H1 (cell line): ENCODE measurements around the gene JAG1. TPM values are rescaled to one million over a fixed set of nuclear protein-coding genes. Genes with fewer than 3 reads are reported as not detected.

Source experiments
- CTCF ChIA-PET: fragments of 300-600 bp; sonication (Branson Sonifier 250); formaldehyde crosslinking; loops from one replicate; lab custom pipeline; 2021; ENCODE audit not compliant: partially characterized antibody; lab: Charles Lee
- POLR2A ChIA-PET: fragments of 300-600 bp; sonication (Branson Sonifier 250); formaldehyde crosslinking; loops from one replicate; lab custom pipeline; 2021; ENCODE audit warnings: inconsistent platforms; ENCODE audit not compliant: partially characterized antibody; lab: Charles Lee
- DNase-seq, 2 experiments: peaks; one replicate each; pipeline versions ENCODE4 v3.0.0 to v3.0.0-alpha.2; 2010 to 2022; ENCODE audit warnings: low spot score in 2 of 2, low read depth in 1 of 2, mixed read lengths in 1 of 2
- FAIRE-seq: peaks from 2 replicates; lab custom pipeline; 2011; peaks lifted over from hg19 to GRCh38; lab: Jason Lieb, UNC
- H2AFZ ChIP-seq: 2 replicates; pipeline ENCODE4 v1.8.1; 2012; ENCODE audit warnings: low read length, inconsistent platforms
- H2AK5ac ChIP-seq: 2 replicates; pipeline ENCODE4 v1.6.1; 2013; ENCODE audit warnings: low read depth, low read length
- H2BK120ac ChIP-seq: replicated peaks from 2 replicates; pipeline ENCODE3; 2013; ENCODE audit warnings: low read depth, low read length, inconsistent platforms
- H2BK12ac ChIP-seq: 2 replicates; pipeline ENCODE4 v1.6.1; 2013; ENCODE audit warnings: low read depth, low read length
- H2BK15ac ChIP-seq: 2 replicates; pipeline ENCODE4 v1.6.1; 2013; ENCODE audit warnings: low read length
- H2BK20ac ChIP-seq: 2 replicates; pipeline ENCODE4 v1.6.1; 2013; ENCODE audit warnings: low read length
- H2BK5ac ChIP-seq: 2 replicates; pipeline ENCODE4 v1.6.1; 2013; ENCODE audit warnings: low read depth, low read length
- H3K14ac ChIP-seq: 2 replicates; pipeline ENCODE4 v1.6.1; 2013; ENCODE audit warnings: inconsistent platforms; ENCODE audit not compliant: insufficient read length
- H3K18ac ChIP-seq: 2 replicates; pipeline ENCODE4 v1.6.1; 2013; ENCODE audit warnings: low read length; ENCODE audit errors: extremely low read depth
- H3K23ac ChIP-seq: 2 replicates; pipeline ENCODE4 v1.6.1; 2013; ENCODE audit warnings: inconsistent platforms; ENCODE audit not compliant: insufficient read length
- H3K23me2 ChIP-seq: 2 replicates; pipeline ENCODE4 v1.6.1; 2013; ENCODE audit warnings: low read depth, low read length
- H3K27ac ChIP-seq: 2 replicates; pipeline ENCODE4 v1.6.1; 2011; ENCODE audit warnings: low read depth, low read length, inconsistent platforms
- H3K27me3 ChIP-seq, 4 experiments: replicated peaks in 1 of 4; 1 replicate in 1 of 4; 2 replicates in 3 of 4; pipeline versions ENCODE4 v1.6.1 to v1.8.1; 2011 to 2013; ENCODE audit warnings: low read length in 3 of 4, mild to moderate bottlenecking in 3 of 4, inconsistent platforms in 2 of 4, mixed read lengths in 2 of 4, moderate library complexity in 1 of 4; ENCODE audit not compliant: control insufficient read depth in 3 of 4, insufficient read depth in 3 of 4; ENCODE audit errors: extremely low read depth in 1 of 4
- H3K36me3 ChIP-seq, 4 experiments: 2 replicates each; pipeline versions ENCODE4 v1.6.1 to v1.8.1; 2011 to 2013; ENCODE audit warnings: mild to moderate bottlenecking in 4 of 4, low read length in 3 of 4, moderate library complexity in 2 of 4, control low read depth in 1 of 4, inconsistent platforms in 1 of 4; ENCODE audit not compliant: insufficient read depth in 4 of 4, control insufficient read depth in 2 of 4
- H3K4ac ChIP-seq: replicated peaks from 2 replicates; pipeline ENCODE3; 2013; ENCODE audit warnings: low read length, low read depth, mixed read lengths, inconsistent platforms; ENCODE audit not compliant: insufficient read length
- H3K4me1 ChIP-seq, 4 experiments: replicated peaks in 1 of 4; 1 replicate in 1 of 4; 2 replicates in 3 of 4; pipeline versions ENCODE4 v1.6.1 to v1.8.1; 2011 to 2013; ENCODE audit warnings: low read length in 3 of 4, inconsistent platforms in 2 of 4, mixed read lengths in 1 of 4; ENCODE audit not compliant: insufficient read depth in 4 of 4, control insufficient read depth in 3 of 4
- H3K4me2 ChIP-seq, 2 experiments: 2 replicates each; pipeline versions ENCODE4 v1.6.1 to v1.8.1; 2011 to 2013; ENCODE audit warnings: low read depth in 2 of 2, low read length in 2 of 2, control low read depth in 1 of 2, inconsistent platforms in 1 of 2, mild to moderate bottlenecking in 1 of 2; ENCODE audit not compliant: insufficient read depth in 1 of 2
- H3K4me3 ChIP-seq, 4 experiments: fragments of 200-600, 300-600 bp in 1 of 4; sonication (generic), shearing (Covaris generic), sonication (Bioruptor Twin) in 1 of 4; 2 replicates each; pipeline versions ENCODE4 v1.5.1 to v1.8.1; 2011 to 2016; ENCODE audit warnings: low read length in 4 of 4, low read depth in 3 of 4, control low read depth in 2 of 4, inconsistent platforms in 2 of 4, mild to moderate bottlenecking in 2 of 4, mixed read lengths in 1 of 4, moderate library complexity in 1 of 4; ENCODE audit not compliant: insufficient read depth in 2 of 4; ENCODE audit errors: extremely low read depth in 1 of 4
- H3K56ac ChIP-seq: replicated peaks from 2 replicates; pipeline ENCODE3; 2013; ENCODE audit warnings: low read depth, mild to moderate bottlenecking, mixed read lengths, low read length, inconsistent platforms; ENCODE audit not compliant: insufficient read length
- H3K79me1 ChIP-seq: 2 replicates; pipeline ENCODE4 v1.6.1; 2013; ENCODE audit warnings: low read depth, low read length, control low read depth
- H3K79me2 ChIP-seq, 2 experiments: 2 replicates each; pipeline versions ENCODE4 v1.6.1 to v1.8.1; 2012 to 2013; ENCODE audit warnings: low read length in 2 of 2, mild to moderate bottlenecking in 2 of 2, inconsistent platforms in 1 of 2; ENCODE audit not compliant: insufficient read depth in 2 of 2, control insufficient read depth in 1 of 2
- H3K9ac ChIP-seq, 4 experiments: replicated peaks in 1 of 4; 1 replicate in 1 of 4; 2 replicates in 3 of 4; pipeline versions ENCODE4 v1.6.1 to v1.8.1; 2011 to 2013; ENCODE audit warnings: low read depth in 3 of 4, low read length in 3 of 4, control low read depth in 2 of 4, mild to moderate bottlenecking in 2 of 4, moderate library complexity in 2 of 4, inconsistent platforms in 1 of 4; ENCODE audit errors: extremely low read depth in 1 of 4
- H3K9me3 ChIP-seq, 2 experiments: 2 replicates each; pipeline versions ENCODE4 v1.6.1 to v1.8.1; 2012 to 2013; ENCODE audit warnings: mild to moderate bottlenecking in 2 of 2, moderate library complexity in 2 of 2, control low read depth in 1 of 2, inconsistent platforms in 1 of 2, low read depth in 1 of 2, low read length in 1 of 2, mixed read lengths in 1 of 2; ENCODE audit not compliant: insufficient read depth in 2 of 2
- H4K20me1 ChIP-seq, 2 experiments: replicated peaks in 1 of 2; 2 replicates each; pipeline versions ENCODE3 to v1.8.1; 2011 to 2013; ENCODE audit warnings: inconsistent platforms in 2 of 2, low read length in 2 of 2, mild to moderate bottlenecking in 1 of 2; ENCODE audit not compliant: insufficient read depth in 2 of 2, control insufficient read depth in 1 of 2
- H4K5ac ChIP-seq: 2 replicates; pipeline ENCODE4 v1.6.1; 2013; ENCODE audit warnings: low read length, low read depth, mixed read lengths, inconsistent platforms; ENCODE audit not compliant: insufficient read length
- H4K8ac ChIP-seq: 2 replicates; pipeline ENCODE4 v1.8.0; 2013; ENCODE audit warnings: mild to moderate bottlenecking, moderate library complexity, low read length, inconsistent platforms; ENCODE audit not compliant: insufficient read depth; ENCODE audit errors: extremely low read depth
- H4K91ac ChIP-seq: replicated peaks from 2 replicates; pipeline ENCODE3; 2013; ENCODE audit warnings: low read length, mixed read lengths, inconsistent platforms; ENCODE audit not compliant: insufficient read length
- ATF3 ChIP-seq: IDR thresholded peaks from 2 replicates; pipeline ENCODE4 v1.6.1; 2011; ENCODE audit warnings: low read depth, mild to moderate bottlenecking, low read length; ENCODE audit not compliant: insufficient read depth
- BCL11A ChIP-seq, 2 experiments: IDR thresholded peaks; one replicate each; pipeline ENCODE4 v1.6.1; 2011; ENCODE audit warnings: low read depth in 2 of 2, low read length in 2 of 2, mild to moderate bottlenecking in 2 of 2
- CTBP2 ChIP-seq: IDR thresholded peaks from 2 replicates; pipeline ENCODE4 v1.7.0; 2011; ENCODE audit warnings: borderline replicate concordance, mild to moderate bottlenecking, moderate library complexity, mixed read lengths, low read length; ENCODE audit not compliant: insufficient read depth, insufficient read length
- RXRA ChIP-seq: IDR thresholded peaks from 2 replicates; pipeline ENCODE4 v1.6.1; 2011; ENCODE audit warnings: low read depth, mild to moderate bottlenecking, low read length, moderate library complexity; ENCODE audit not compliant: insufficient read depth
- SIRT6 ChIP-seq: IDR thresholded peaks from one replicate; pipeline ENCODE4 v1.7.1; 2012; ENCODE audit warnings: low read length, inconsistent platforms
- SUZ12 ChIP-seq: fragments of 200-600 bp; sonication (generic); IDR thresholded peaks from 2 replicates; pipeline ENCODE4 v1.6.1; 2012; ENCODE audit warnings: mild to moderate bottlenecking, inconsistent platforms, low read length, moderate library complexity, mixed read lengths
- TEAD4 ChIP-seq: IDR thresholded peaks from 2 replicates; pipeline ENCODE4 v1.6.1; 2012; ENCODE audit warnings: low read depth, low read length, inconsistent platforms, mixed read lengths
- WGBS, 2 experiments: shearing (Covaris generic) in 1 of 2; methylation state at CpG; one replicate each; pipeline versions ENCODE4 v1.1.6 to v1.1.7; 2013 to 2015; ENCODE audit warnings: low lambda C conversion rate in 2 of 2, mixed read lengths in 2 of 2, inconsistent platforms in 1 of 2, low coverage in 1 of 2, missing lambda C conversion rate in 1 of 2; ENCODE audit not compliant: insufficient replicate concordance in 2 of 2, insufficient coverage in 1 of 2, insufficient read length in 1 of 2; ENCODE audit errors: extremely low coverage in 1 of 2, missing lambda C conversion rate in 1 of 2; 5-methylcytosine and 5-hydroxymethylcytosine counted together
- polyA plus RNA-seq, 7 experiments: library from polyadenylated mRNA; depleted of rRNA in 3 of 7; stranded (reverse) in 5 of 7; unstranded in 2 of 7; fragments of >200 nt in 5 of 7; fragments of 200-250 nt in 2 of 7; gene quantifications; 1 replicate in 5 of 7; 2 replicates in 1 of 7; 4 replicates in 1 of 7; pipeline versions ENCODE4 v1.2.1 to v1.2.3, GENCODE V29; 2011 to 2013; ENCODE audit warnings: missing spikeins in 2 of 7, mixed read lengths in 2 of 7
- total RNA-seq: library from RNA; stranded (reverse); fragmentation: NEBNext Ultra II Directional; extraction: Animal tissue kit (Norgen Biotek cat#: 25700); gene quantifications from 2 replicates; pipeline ENCODE4 v1.2.1, GENCODE V29; 2021

Gene JAG1
- total and polyA plus RNA-seq, 2 of the 8 experiments (the other 6 are each of a cell fraction or from before 2014, with no cell fraction given) = 13.5 to 27.3 TPM

DNA sequence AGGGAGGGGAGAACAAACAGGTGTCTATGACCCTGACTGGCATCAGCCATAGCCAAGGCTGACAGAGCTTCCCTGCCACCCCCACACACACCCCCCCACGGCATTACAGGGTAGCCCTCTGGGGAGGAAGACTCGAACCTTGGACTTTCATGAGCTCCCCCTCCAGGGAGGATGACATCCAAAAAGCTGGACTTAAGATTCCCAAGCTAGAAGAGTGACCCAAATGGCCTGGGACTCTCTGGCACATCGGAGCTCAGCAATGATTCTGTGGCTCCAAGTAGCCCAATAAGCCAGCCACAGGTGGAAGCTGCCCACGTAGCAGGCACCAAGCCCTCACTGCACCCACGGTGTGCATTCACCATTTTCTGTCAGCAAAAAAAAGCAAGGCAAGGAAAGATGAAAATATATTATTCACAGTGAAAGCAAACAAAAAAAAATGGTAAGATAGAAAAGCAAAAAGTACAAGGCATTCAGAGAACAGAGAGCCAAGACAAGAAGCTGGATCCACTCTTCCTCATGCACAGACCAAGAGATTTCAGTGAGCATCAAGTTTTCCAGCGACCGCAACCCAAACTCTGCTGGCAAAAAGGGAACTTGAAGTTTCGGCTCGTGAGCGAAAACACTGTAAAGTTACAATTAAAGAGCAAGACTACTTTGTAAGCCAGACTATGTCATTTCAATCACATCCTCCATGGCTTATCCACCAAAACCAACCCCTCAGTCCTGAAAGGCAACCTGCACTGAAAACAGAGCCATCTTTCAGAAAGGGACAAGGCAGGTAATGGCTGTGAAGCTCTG is 10.9 kb downstream of the JAG1 start:
- Histone ChIP-seq H2AK5ac (peak overlapping the region; percentile 84; the same call in 1 of the 2 replicates), H3K4me3 (no peak overlapping the region), H3K4me2 (peak overlapping the region in 1 of 2 experiments; percentile 72; a peak in 3 of 4 replicates), H3K23ac (no peak overlapping the region), H4K5ac (no peak overlapping the region), H4K8ac (no peak overlapping the region), H2BK5ac (no peak overlapping the region), H2BK12ac (peak overlapping the region; percentile 82; the same call in 1 of the 2 replicates), H3K79me2 (peaks cover 25 to 94% of the 10 kb centered on the region in 2 experiments), H3K27ac (no peak overlapping the region), H3K9me3 (no peaks in the 10 kb centered on the region; a peak in 1 of 4 replicates), H3K56ac (no peak overlapping the region), H3K4me1 (peaks cover 23 to 44% (median 39%) of the 10 kb centered on the region in 4 experiments), H3K79me1 (peaks cover 27% of the 10 kb centered on the region), H4K91ac (no peak overlapping the region), H2BK120ac (peak overlapping the region; percentile 13), H3K4ac (peak overlapping the region; percentile 55), H3K9ac (0 out of 7 replicates have a peak overlapping the region, but pooled peaks of 1 of the 4 experiments have one; percentile 10), H3K14ac (no peak overlapping the region), H2BK15ac (no peak overlapping the region), H2BK20ac (peak overlapping the region; percentile 80; the same call in 1 of the 2 replicates), H3K23me2 (no peaks in the 10 kb centered on the region; the same call in 1 of the 2 replicates), H3K36me3 (peaks cover 11 to 61% (median 36%) of the 10 kb centered on the region in 4 experiments; a peak in 7 of 8 replicates), H4K20me1 (peaks cover 6 to 30% of the 10 kb centered on the region in 2 experiments), H2AFZ (no peak overlapping the region), H3K18ac (peak overlapping the region; percentile 13), H3K27me3 (no peaks in the 10 kb centered on the region)
- DNase-seq (no peak), FAIRE-seq (no peak)
- ChIA-PET POLR2A (interaction anchor here (0.6 to 2.0 kb wide), 5 partner anchors 9 to 883 kb away, joined by 3 to 8 read pairs (median 3); partner anchors contain the start of gene JAG1), CTCF (interaction anchor here (0.7 to 2.4 kb wide), 5 partner anchors 8 to 1082 kb away, joined by 3 to 10 read pairs (median 4); partner anchors contain the start of gene JAG1)
- WGBS, 2 experiments = 87% methylated on average over 10 of the region's 10 CpGs; no CpG with 5 or more reads in 1 of the 2 experiments
- TF ChIP-seq SIRT6 (no peak), BCL11A (IDR thresholded peaks at IDR 0.05; ENCODE audit: low read depth in 2 of 2, low read length in 2 of 2) (no peak), RXRA (no peak), SUZ12 (no peak), CTBP2 (no peak), TEAD4 (no peak), ATF3 (no peak)
